ENCODE data around the gene PIAS4. TPM values are rescaled to one million over a fixed set of nuclear protein-coding genes. Genes with fewer than 3 reads are reported as not detected.

PIAS4 gene
- total and polyA plus RNA-seq, 2 of the 13 experiments (the other 11 are each of a cell fraction or from before 2014, with no cell fraction given) = 9.0 to 20.1 TPM

- H3K9ac ChIP-seq (ENCODE audit: insufficient read depth, low read depth, low read length) = peak overlapping the region; percentile 52
- FAIRE-seq (no peak), DNase-seq (ENCODE audit: low spot score) (no peak), ATAC-seq (no peak)
- peaks cover 35 to 40% of the 10 kb centered on the region in 2 experiments for H3K36me3 ChIP-seq (replicated peaks in 1 of 2; ENCODE audit: control insufficient read depth in 1 of 2, insufficient read depth in 2 of 2, low read length in 2 of 2)
- H3K79me2 ChIP-seq (ENCODE audit: insufficient read depth, low read length) = peaks cover 43% of the 10 kb centered on the region
- peaks cover 45% of the 10 kb centered on the region for H4K20me1 ChIP-seq (ENCODE audit: insufficient read depth, low read length)
- in situ Hi-C loops (cut with HindIII; ENCODE audit: extremely low pct_ligation_motif_present, low pct_unique_long_range_greater_than_20kb) = loop anchor here (5.0 kb wide), 1 partner anchor 217 kb away; no protein-coding TSS in a partner anchor
- intact Hi-C loops (cut with micrococcal nuclease; ENCODE audit: unreplicated experiment) = loop anchor here (1.0 kb wide), 1 partner anchor 219 kb away; no protein-coding TSS in a partner anchor
- H3K4me2 ChIP-seq (ENCODE audit: low read depth, low read length) = peak overlapping the region; percentile 89
- under 1% methylated on average over 19 of the region's 19 CpGs for WGBS (ENCODE audit: low lambda C conversion rate)
- H3K4me3 ChIP-seq (replicated peaks in 1 of 3; ENCODE audit: insufficient read depth in 1 of 3, low read depth in 2 of 3, low read length in 3 of 3) = peak overlapping the region; percentile 56 to 100 (median 95)
- peaks cover 55% of the 10 kb centered on the region for H3K4me1 ChIP-seq (ENCODE audit: insufficient read depth, low read length)
- H2AFZ ChIP-seq (ENCODE audit: low read length) = peak overlapping the region; percentile 82
- H3K27me3 ChIP-seq (ENCODE audit: control insufficient read depth in 1 of 2, insufficient read depth in 2 of 2, low read length in 2 of 2) = no peaks in the 10 kb centered on the region; a peak in 1 of 5 replicates
- peak overlapping the region; percentile 63 for H3K27ac ChIP-seq (ENCODE audit: extremely low read length, insufficient read depth, low read length)
- POLR2A ChIA-PET = interaction anchor here (0.7 to 7.4 kb wide), 12 partner anchors 10 to 223 kb away, joined by 3 to 118 read pairs (median 8); partner anchors contain the start of genes DAPK3, MRPL54, PIAS4 and ZBTB7A
- H3K9me3 ChIP-seq (ENCODE audit: low read length) = no peaks in the 10 kb centered on the region
- BruUV-seq (replicated peaks) = no TSS peak
- CTCF ChIA-PET (ENCODE audit: low intra/inter-chr PET ratio, low total read pairs) = interaction anchor here (0.7 to 1.3 kb wide), 2 partner anchors 154 to 219 kb away, joined by 3 to 6 read pairs; no protein-coding TSS in a partner anchor
- no peak for TF ChIP-seq MEF2D (CRISPR knock-in tag; IDR thresholded peaks at IDR 0.05)
- TF ChIP-seq HOXA7 (CRISPR knock-in tag; IDR thresholded peaks at IDR 0.05) = no peak
- TF ChIP-seq NFIB (CRISPR knock-in tag; IDR thresholded peaks at IDR 0.05; ENCODE audit: borderline replicate concordance) = no peak
- TF ChIP-seq ZNF614 (CRISPR knock-in tag; IDR thresholded peaks at IDR 0.05; ENCODE audit: borderline replicate concordance) = no peak; the same call in 1 of the 2 replicates
- TF ChIP-seq GZF1 (CRISPR knock-in tag; IDR thresholded peaks at IDR 0.05) = 0 out of 2 replicates have a peak, but pooled peaks have one; percentile 7
- TF ChIP-seq CREM (IDR thresholded peaks at IDR 0.05) = no peak
- TF ChIP-seq CREM (CRISPR knock-in tag; IDR thresholded peaks at IDR 0.05) = no peak
- TF ChIP-seq XRCC5 (optimal IDR thresholded peaks at IDR 0.05; ENCODE audit: low read length) = peak; percentile 3
- TF ChIP-seq ZNF652 (CRISPR knock-in tag; IDR thresholded peaks at IDR 0.05; ENCODE audit: borderline replicate concordance, low read depth) = 0 out of 2 replicates have a peak, but pooled peaks have one; percentile 6
- TF ChIP-seq ARNTL (CRISPR knock-in tag; IDR thresholded peaks at IDR 0.05) = peak; percentile 1; the same call in 1 of the 2 replicates
- no peak for TF ChIP-seq ZNF276 (CRISPR knock-in tag; IDR thresholded peaks at IDR 0.05; ENCODE audit: low read depth)
- no peak for TF ChIP-seq ZNF839 (CRISPR knock-in tag; IDR thresholded peaks at IDR 0.05; ENCODE audit: borderline replicate concordance)
- TF ChIP-seq ZSCAN31 (CRISPR knock-in tag; IDR thresholded peaks at IDR 0.05; ENCODE audit: low read depth) = no peak
- TF ChIP-seq U2AF1 (optimal IDR thresholded peaks at IDR 0.05; ENCODE audit: low read depth, low read length) = no peak
- TF ChIP-seq ZNF563 (CRISPR knock-in tag; IDR thresholded peaks at IDR 0.05) = no peak
- no peak for TF ChIP-seq ZNF33A (CRISPR knock-in tag; IDR thresholded peaks at IDR 0.05; ENCODE audit: borderline replicate concordance)
- no peak; the same call in 1 of the 2 replicates for TF ChIP-seq IKZF5 (CRISPR knock-in tag; IDR thresholded peaks at IDR 0.05)
- TF ChIP-seq DPF2 (CRISPR knock-in tag; IDR thresholded peaks at IDR 0.05; ENCODE audit: borderline replicate concordance, low read depth) = no peak
- TF ChIP-seq MAX (IDR thresholded peaks at IDR 0.05) = no peak
- TF ChIP-seq SPEN (CRISPR knock-in tag; IDR thresholded peaks at IDR 0.05; ENCODE audit: low read depth) = no peak
- no peak for TF ChIP-seq BORCS8-MEF2B (CRISPR knock-in tag; IDR thresholded peaks at IDR 0.05)
- 0 out of 2 replicates have a peak, but pooled peaks have one; percentile 30 for TF ChIP-seq ZBTB7B (CRISPR knock-in tag; IDR thresholded peaks at IDR 0.05)
Observed at GRCh38 chr19:3985643-3986259, 21.8 kb upstream of the PIAS4 start.

Measured in HepG2 (cell line).